NCI-H1436 (cell line): ENCODE results near the gene FASLG.
"Not testable (repeated sequence)": the region's sequence is repeated elsewhere in the genome, so short reads cannot be mapped to it uniquely, and the experiment has no call there.

Experiments
- DNase-seq: peaks from one replicate; lab custom pipeline; 2025; lab: John Stamatoyannopoulos, UW

Gene FASLG, protein sequence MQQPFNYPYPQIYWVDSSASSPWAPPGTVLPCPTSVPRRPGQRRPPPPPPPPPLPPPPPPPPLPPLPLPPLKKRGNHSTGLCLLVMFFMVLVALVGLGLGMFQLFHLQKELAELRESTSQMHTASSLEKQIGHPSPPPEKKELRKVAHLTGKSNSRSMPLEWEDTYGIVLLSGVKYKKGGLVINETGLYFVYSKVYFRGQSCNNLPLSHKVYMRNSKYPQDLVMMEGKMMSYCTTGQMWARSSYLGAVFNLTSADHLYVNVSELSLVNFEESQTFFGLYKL

DNA sequence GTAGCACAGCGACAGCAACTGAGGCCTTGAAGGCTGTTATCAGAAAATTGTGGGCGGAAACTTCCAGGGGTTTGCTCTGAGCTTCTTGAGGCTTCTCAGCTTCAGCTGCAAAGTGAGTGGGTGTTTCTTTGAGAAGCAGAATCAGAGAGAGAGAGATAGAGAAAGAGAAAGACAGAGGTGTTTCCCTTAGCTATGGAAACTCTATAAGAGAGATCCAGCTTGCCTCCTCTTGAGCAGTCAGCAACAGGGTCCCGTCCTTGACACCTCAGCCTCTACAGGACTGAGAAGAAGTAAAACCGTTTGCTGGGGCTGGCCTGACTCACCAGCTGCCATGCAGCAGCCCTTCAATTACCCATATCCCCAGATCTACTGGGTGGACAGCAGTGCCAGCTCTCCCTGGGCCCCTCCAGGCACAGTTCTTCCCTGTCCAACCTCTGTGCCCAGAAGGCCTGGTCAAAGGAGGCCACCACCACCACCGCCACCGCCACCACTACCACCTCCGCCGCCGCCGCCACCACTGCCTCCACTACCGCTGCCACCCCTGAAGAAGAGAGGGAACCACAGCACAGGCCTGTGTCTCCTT lies at the start of gene FASLG:
Gene FASLG (plus strand): TSS at position 233 of the 583 bp plus-strand sequence. CDS start 99 bp downstream, at position 332.
- DNase-seq = no peak

GRCh38 chr1:172609528-172609927 lies 49.4 kb upstream of the FASLG start:
- no peak for DNase-seq

GRCh38 chr1:172612478-172612877 lies 46.4 kb upstream of the FASLG start:
- DNase-seq = no peak

- no peak for DNase-seq
Measured at GRCh38 chr1:172613294-172613693, 45.6 kb upstream of the FASLG start.

DNA sequence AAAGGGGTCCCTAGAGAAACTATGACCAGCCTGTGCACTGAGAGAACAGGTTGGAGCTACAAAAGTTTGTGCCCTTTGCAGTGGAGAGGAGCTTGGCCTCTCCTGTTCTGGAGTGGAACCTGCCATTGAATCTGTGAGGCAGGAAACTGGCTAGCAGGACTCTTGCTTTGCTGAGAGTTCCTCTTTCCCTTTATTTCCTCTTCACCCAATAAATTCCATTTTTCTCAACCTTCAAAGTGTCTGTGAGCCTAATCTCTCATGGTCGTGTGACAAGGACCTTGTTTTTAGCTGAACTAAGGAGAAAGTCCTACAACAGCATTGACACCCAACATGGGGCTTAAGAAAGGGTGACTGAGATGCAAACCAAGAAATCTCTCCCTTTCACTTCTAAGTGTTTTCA lies 42.7 kb upstream of the FASLG start:
- no peak for DNase-seq

- DNase-seq = no peak
Measured at GRCh38 chr1:172616636-172617035, 42.3 kb upstream of the FASLG start.

- DNase-seq = not testable (repeated sequence)
Measured at GRCh38 chr1:172620603-172621002, 38.3 kb upstream of the FASLG start.

DNA sequence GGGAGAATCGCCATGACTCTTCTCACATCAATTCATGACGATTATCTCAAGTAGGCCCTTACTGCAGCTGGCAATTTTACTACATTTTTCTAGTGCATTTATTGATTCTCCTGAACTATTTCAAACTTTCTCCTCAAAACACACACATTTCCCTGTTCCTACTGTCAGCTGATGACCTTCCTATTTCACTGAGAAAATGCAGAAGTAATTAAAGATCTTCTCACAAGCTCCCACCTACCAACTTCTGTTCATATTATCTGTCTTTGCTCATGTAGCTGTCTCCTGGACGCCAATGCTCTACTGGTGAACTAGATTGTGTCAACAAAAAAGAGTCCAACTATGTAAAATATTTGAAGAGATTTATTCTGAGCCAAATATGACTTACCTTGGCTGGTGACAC lies 36.4 kb upstream of the FASLG start:
- no peak for DNase-seq

GRCh38 chr1:172623748-172624147 lies 35.2 kb upstream of the FASLG start:
- no peak for DNase-seq

GRCh38 chr1:172626845-172627244 lies 32.1 kb upstream of the FASLG start:
- no peak for DNase-seq

GRCh38 chr1:172627702-172628101 lies 31.2 kb upstream of the FASLG start:
- no peak for DNase-seq

GRCh38 chr1:172628401-172628800 lies 30.5 kb upstream of the FASLG start:
- no peak for DNase-seq

GRCh38 chr1:172629170-172629569 lies 29.7 kb upstream of the FASLG start:
- no peak for DNase-seq

DNA sequence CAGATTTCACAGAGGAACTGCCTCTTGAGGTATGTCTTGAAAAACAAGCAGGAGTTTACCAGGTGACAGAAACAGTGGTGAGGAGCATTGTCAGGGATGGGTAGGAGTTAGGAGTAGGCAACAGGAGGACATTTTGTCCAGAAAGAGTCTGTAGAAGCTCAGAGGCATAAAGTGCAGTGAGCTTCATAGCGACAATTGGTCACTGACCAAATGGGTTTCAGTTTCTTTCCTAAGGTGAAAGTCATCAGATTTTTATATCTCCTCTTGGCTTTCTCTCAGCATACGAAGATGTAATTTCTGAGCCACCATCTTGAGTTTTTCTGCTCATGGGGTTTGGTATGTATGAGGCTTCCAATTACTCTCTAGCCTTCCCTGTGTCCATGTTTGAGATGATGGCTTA lies 29.3 kb upstream of the FASLG start:
- no peak for DNase-seq

DNA sequence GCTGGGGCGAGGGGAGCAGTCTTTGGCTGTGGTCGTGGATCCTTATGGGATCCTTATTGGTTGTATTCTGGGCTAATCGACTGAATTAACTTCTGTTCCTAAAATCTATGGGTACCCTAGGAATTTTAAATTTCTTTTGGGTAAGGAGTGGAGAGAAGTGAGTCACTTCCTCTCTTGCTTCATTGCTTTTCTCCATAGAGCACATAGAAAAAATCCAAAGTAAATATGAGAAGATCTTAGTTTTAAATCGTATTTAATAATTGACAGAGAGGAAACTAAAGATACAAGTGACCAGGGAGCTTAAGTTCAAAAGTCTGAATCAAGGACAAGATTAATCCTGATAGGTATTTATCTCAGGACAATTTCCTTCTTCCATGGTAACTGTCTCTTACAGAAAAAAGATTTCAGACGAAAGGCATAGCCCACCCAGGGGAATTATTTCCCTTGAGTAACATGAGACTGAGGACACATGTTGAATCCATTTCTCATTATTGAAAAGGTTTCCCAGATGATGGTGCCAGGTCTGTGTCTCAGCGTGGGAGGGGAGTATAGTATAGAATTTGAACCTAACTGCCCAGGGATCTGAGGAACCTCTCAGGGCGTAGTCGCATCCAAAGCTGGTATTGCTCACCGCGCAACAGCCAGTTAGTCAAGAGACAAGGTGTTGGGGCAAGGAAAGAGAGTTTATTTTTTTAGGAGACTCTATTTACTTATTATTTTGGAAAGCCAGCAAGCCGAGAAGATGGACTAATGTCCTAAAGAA lies 28.7 kb upstream of the FASLG start:
- DNase-seq = no peak

GRCh38 chr1:172630868-172631267 lies 28.0 kb upstream of the FASLG start:
- DNase-seq = no peak

DNA sequence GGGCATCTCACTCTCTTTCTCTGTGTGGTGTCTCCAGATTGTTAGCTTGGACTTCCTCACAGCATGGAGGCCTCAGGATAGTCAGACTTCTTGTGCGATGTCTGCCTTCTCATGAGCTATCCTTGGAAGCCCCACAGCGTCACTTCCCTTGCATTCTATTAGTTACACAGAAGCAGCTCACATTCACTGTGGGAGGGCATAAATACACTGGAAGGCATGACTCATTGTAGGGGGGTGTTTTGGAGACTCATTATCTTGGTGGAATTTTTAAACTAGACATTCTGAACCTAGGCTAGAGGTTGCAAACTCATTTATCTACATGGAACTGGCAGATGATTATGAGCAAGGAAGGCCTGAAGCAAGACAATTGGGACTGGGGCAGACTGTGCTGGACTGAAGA lies 21.4 kb upstream of the FASLG start:
- no peak for DNase-seq

DNA sequence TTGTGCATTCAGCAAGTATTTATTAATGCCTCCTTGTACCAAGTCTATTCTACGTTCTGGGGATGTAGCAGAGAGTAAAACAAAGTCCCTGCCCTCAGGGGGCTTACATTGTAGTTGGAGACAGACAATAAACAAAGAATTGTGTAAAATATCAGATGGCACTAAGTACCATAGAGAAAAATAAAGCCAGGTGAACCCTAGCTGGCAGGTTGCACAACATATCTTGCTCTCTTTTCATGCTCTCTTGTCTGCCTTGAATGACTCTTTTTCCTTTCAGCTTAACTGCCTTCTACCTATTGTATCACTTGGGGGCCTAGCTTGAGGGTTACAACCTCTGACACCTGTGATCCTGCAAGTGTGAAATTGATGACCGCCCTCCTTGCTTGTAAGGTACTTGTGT lies 20.7 kb upstream of the FASLG start:
- DNase-seq = no peak

DNA sequence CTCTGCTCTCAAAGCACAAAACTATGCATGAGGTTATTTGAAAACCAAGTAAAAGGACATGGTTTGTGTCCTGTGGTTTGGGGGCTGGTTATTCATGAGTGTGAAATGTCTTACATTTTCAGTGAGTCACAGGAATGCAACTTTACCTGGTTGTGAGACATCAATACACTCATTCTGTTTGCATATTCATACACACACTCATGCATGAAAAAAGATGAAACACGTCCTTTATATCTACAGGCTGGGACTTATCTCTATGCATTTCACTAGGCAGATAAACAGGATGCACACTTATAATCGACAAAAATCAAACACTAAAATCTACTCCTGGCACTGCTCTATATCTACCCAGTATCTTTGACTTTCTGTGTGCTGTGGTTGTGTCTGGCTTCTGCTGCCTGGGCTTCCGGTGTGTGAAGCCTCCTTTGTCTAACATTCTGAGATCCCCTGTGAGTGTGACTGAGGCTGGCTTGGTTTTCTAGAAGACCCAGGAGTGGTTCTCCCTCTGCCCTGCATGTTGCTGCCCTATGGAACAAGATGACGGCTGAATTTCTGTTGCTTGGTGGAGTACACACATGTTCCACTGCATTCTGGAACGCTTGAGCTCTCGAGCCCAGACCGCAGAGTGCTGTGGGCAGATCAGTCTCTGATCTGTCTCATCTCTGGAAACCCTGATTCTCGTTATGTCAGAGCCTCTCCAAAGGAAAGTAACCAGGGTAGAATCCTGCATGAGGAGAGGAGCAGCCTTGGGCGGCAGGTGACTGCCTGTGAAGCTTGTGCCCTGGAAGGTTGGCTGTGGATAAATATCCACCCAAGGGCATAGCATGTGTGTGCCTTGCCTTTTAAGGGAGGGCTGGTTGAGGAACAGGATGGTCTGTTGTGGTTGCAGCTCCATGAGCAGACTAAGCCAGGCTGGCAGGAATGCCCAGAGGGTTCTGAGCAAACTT lies 19.7 kb upstream of the FASLG start:
- DNase-seq = no peak

GRCh38 chr1:172640111-172640510 lies 18.8 kb upstream of the FASLG start:
- DNase-seq = no peak

DNA sequence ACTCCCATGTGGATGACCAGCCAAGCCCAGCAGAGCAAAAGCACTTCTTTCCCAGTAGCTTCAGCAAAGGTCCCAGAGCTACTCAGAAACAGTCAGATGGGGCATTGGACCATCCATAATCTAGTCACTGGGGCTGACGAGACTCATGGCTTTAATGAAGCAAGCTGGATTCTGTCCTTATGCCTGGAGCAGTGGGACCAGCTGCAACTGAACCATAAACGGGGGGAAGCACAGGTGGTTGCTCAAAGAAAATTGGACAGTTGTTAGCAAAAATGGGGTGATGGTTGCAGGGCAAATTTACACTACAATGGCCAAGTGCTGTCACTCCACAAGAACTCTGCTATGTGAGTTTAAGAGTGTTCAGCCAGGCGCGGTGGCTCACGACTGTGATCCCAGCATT lies 17.4 kb upstream of the FASLG start:
- no peak for DNase-seq

DNA sequence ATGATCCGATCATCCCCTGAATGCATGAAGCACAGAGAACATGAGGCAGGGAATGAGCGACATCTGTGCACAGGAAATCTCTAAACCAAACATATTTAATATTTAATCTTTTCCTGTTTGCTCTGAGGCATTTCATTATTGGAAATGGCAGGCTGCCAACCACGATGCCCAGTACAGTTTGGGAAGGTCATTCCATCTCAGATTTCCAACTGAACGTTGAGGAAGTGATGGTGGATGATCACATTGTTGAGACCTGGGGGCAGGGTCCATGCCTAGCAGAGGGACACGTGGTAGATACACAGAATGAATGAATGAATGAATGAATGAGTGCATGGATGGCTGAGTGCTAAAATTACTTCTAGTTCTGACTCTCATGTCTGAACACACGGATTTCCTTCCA lies 15.9 kb upstream of the FASLG start:
- DNase-seq = no peak
